Sigmoid colon (tissue), 7 donors: ENCODE data around the gene ARL5C. TPM values are rescaled to one million over a fixed set of nuclear protein-coding genes. Genes with fewer than 3 reads are reported as not detected.

Source experiments
- DNase-seq: peaks from one replicate; pipeline ENCODE4 v3.0.0-alpha.2; 2019
- H3K27ac ChIP-seq, 4 donors: fragments of 200-600 bp; sonication (generic); one replicate each; pipeline ENCODE4 v1.5.1; 2016 to 2019; ENCODE audit warnings: mild to moderate bottlenecking in 1 of 4
- H3K27me3 ChIP-seq, 3 donors: fragments of 200-600 bp; sonication (generic); one replicate each; pipeline ENCODE4 v1.5.1; 2019; ENCODE audit warnings: mild to moderate bottlenecking in 1 of 3
- H3K36me3 ChIP-seq, 4 donors: fragments of 200-600 bp; sonication (generic); one replicate each; pipeline ENCODE4 v1.5.1; 2016 to 2019
- H3K4me1 ChIP-seq, 4 donors: fragments of 200-600 bp; sonication (generic); one replicate each; pipeline ENCODE4 v1.5.1; 2017 to 2019
- H3K4me3 ChIP-seq, 4 donors: fragments of 200-600 bp; sonication (generic); one replicate each; pipeline ENCODE4 v1.5.1; 2017 to 2019; ENCODE audit warnings: mild to moderate bottlenecking in 2 of 4, moderate library complexity in 1 of 4
- H3K9me3 ChIP-seq, 4 donors: fragments of 200-600 bp in 3 of 4; sonication (generic) in 3 of 4; one replicate each; pipeline versions ENCODE4 v1.5.1 to v1.6.1; 2013 to 2019
- CTCF ChIP-seq, 4 experiments: fragments of 450-650 bp in 3 of 4; fragments of 200-600 bp in 1 of 4; IDR thresholded peaks; one replicate each; pipeline ENCODE4 v1.5.1; 2016 to 2019; ENCODE audit warnings: antibody characterized with exemption in 4 of 4, mild to moderate bottlenecking in 3 of 4, moderate library complexity in 2 of 4
- EP300 ChIP-seq, 4 donors: sonication (generic); formaldehyde crosslinking; IDR thresholded peaks; one replicate each; pipeline ENCODE4 v1.6.1; 2017; ENCODE audit warnings: antibody characterized with exemption in 4 of 4
- POLR2A ChIP-seq, 2 donors: fragments of 450-650 bp; IDR thresholded peaks; one replicate each; pipeline ENCODE4 v1.6.1; 2016; ENCODE audit warnings: antibody characterized with exemption in 2 of 2, mild to moderate bottlenecking in 2 of 2, moderate library complexity in 2 of 2
- POLR2AphosphoS5 ChIP-seq, 4 donors: sonication (generic); formaldehyde crosslinking; IDR thresholded peaks; one replicate each; pipeline ENCODE4 v1.6.1; 2017; ENCODE audit warnings: antibody characterized with exemption in 4 of 4
- WGBS, 2 donors: extraction: QIAGEN DNeasy Blood & Tissue Kit; methylation state at CpG; one replicate each; pipeline ENCODE4 v1.1.7; 2013; 5-methylcytosine and 5-hydroxymethylcytosine counted together
- intact Hi-C: fragments of 100-400 bp; cut with DNase I; formaldehyde crosslinking; loops from one replicate; pipeline ENCODE4 v1.15.1; 2023
- polyA plus RNA-seq, 3 donors: library from polyadenylated mRNA; stranded (reverse); fragments of 200-250 nt; gene quantifications; one replicate each; pipeline ENCODE4 v1.2.3, GENCODE V29; 2013
- total RNA-seq, 4 donors: library from RNA; depleted of rRNA; stranded (reverse); fragments of >200 nt; gene quantifications; one replicate each; pipeline ENCODE4 v1.1.0, GENCODE V29; 2016
- donor health status: healthy with polysubstance abuse.
- donor health status: Bipolar disorder and iron deficiency.
- donor health status: healthy.

Gene ARL5C
- total and polyA plus RNA-seq, 7 donors: 0.28 TPM; not detected in 6

GRCh38 chr17:39107155-39107554, 58.8 kb downstream of the ARL5C start:
- 78 to 83% methylated on average over 7 of the region's 7 CpGs for WGBS, 2 donors
- H3K27ac ChIP-seq: no peak overlapping the region

More at GRCh38 chr17:39107155-39107554, 58.8 kb downstream of the ARL5C start:
- Histone ChIP-seq H3K9me3 (no peaks in the 10 kb centered on the region), H3K27me3 (no peaks in the 10 kb centered on the region), H3K36me3 (no peaks in the 10 kb centered on the region), H3K4me3 (no peak overlapping the region), H3K4me1 (no peaks in the 10 kb centered on the region)
- DNase-seq: no peak
- TF ChIP-seq POLR2AphosphoS5 (IDR thresholded peaks at IDR 0.05) (no peak), CTCF (IDR thresholded peaks at IDR 0.05) (no peak), POLR2A (IDR thresholded peaks at IDR 0.05) (no peak), EP300 (IDR thresholded peaks at IDR 0.05) (no peak)
- intact Hi-C loops: no loop called here

Other genes with a start within 250 kb of the ARL5C start
- not detected for gene FBXO47, start 198.8 kb downstream of the ARL5C start, total RNA-seq
- gene FBXO47, start 198.8 kb downstream of the ARL5C start, polyA plus RNA-seq: not detected
- gene PLXDC1, start 14.5 kb downstream of the ARL5C start, total RNA-seq: 10 to 100 TPM in 3 of 4 donors, 1 to 10 TPM in 1; 6.2 to 13.0 (median 10.3) TPM
- gene PLXDC1, start 14.5 kb downstream of the ARL5C start, polyA plus RNA-seq: 1 to 10 TPM; 1.4 to 4.8 (median 3.6) TPM
- gene CACNB1, start 31.5 kb upstream of the ARL5C start, total RNA-seq: 1 to 10 TPM; 5.3 to 8.0 (median 7.4) TPM
- 10 to 100 TPM in 1 of 3 donors, 1 to 10 TPM in 2; 3.0 to 11.6 (median 8.1) TPM for gene CACNB1, start 31.5 kb upstream of the ARL5C start, polyA plus RNA-seq
- 1,000 to 10,000 TPM; 3,053 to 4,685 (median 3,950) TPM for gene RPL19, start 34.1 kb upstream of the ARL5C start, total RNA-seq
- gene RPL19, start 34.1 kb upstream of the ARL5C start, polyA plus RNA-seq: 1,000 to 10,000 TPM; 2,689 to 4,258 (median 3,169) TPM
- 1 to 10 TPM in 1 of 4 donors, under 1 TPM in 3; 0.16 to 1.1 (median 0.31) TPM for gene STAC2, start 59.8 kb upstream of the ARL5C start, total RNA-seq
- gene STAC2, start 59.8 kb upstream of the ARL5C start, polyA plus RNA-seq: under 1 TPM in 2 of 3 donors, not detected in 1; under 0.01 to 0.47 TPM
- gene FBXL20, start 235.5 kb upstream of the ARL5C start, total RNA-seq: 10 to 100 TPM; 17.0 to 26.0 (median 20.0) TPM
- gene FBXL20, start 235.5 kb upstream of the ARL5C start, polyA plus RNA-seq: 1 to 10 TPM; 1.8 to 4.2 (median 2.8) TPM